Lower leg skin (tissue), 4 donors: ENCODE data around the gene ADISSP. TPM values are rescaled to one million over a fixed set of nuclear protein-coding genes. Genes with fewer than 3 reads are reported as not detected.

Source experiments
- DNase-seq, 2 donors: peaks; one replicate each; pipeline ENCODE4 v3.0.0-alpha.2; 2019; ENCODE audit warnings: low spot score in 2 of 2
- H3K4me3 ChIP-seq: fragments of 200-600 bp; sonication (generic); 2 replicates; pipeline ENCODE4 v1.5.1; 2017; ENCODE audit warnings: mild to moderate bottlenecking, low read depth; ENCODE audit not compliant: poor library complexity, severe bottlenecking
- POLR2A ChIP-seq, 2 donors: fragments of 450-650 bp; IDR thresholded peaks; one replicate each; pipeline ENCODE4 v1.6.1; 2016 to 2017; ENCODE audit warnings: antibody characterized with exemption in 2 of 2, mild to moderate bottlenecking in 1 of 2, moderate library complexity in 1 of 2
- WGBS, 2 donors: methylation state at CpG; one replicate each; pipeline ENCODE4 v1.1.5; 2018; 5-methylcytosine and 5-hydroxymethylcytosine counted together
- intact Hi-C: fragments of 100-400 bp; cut with DNase I; formaldehyde crosslinking; loops from one replicate; pipeline ENCODE4 v1.15.0; 2023; ENCODE audit warnings: low total_unique reads
- total RNA-seq, 4 donors: library from RNA; depleted of rRNA; stranded (reverse); fragments of >200 nt; gene quantifications; one replicate each; pipeline ENCODE4 v1.1.0, GENCODE V29; 2016
- TF ChIP-seq, protein P1 (sequence below), 3 donors: fragments of 450-650 bp; IDR thresholded peaks; one replicate each; pipeline ENCODE4 v1.5.1; 2016; ENCODE audit warnings: antibody characterized with exemption in 3 of 3, mild to moderate bottlenecking in 3 of 3, moderate library complexity in 2 of 3

Gene ADISSP
- total RNA-seq, 4 donors from 2014 or later, result 9.7 to 21.8 (median 15.5) TPM

GRCh38 chr20:3803854-3804253, 36.3 kb upstream of the ADISSP start:
- DNase-seq, result no peak
- TF ChIP-seq, protein P1, sequence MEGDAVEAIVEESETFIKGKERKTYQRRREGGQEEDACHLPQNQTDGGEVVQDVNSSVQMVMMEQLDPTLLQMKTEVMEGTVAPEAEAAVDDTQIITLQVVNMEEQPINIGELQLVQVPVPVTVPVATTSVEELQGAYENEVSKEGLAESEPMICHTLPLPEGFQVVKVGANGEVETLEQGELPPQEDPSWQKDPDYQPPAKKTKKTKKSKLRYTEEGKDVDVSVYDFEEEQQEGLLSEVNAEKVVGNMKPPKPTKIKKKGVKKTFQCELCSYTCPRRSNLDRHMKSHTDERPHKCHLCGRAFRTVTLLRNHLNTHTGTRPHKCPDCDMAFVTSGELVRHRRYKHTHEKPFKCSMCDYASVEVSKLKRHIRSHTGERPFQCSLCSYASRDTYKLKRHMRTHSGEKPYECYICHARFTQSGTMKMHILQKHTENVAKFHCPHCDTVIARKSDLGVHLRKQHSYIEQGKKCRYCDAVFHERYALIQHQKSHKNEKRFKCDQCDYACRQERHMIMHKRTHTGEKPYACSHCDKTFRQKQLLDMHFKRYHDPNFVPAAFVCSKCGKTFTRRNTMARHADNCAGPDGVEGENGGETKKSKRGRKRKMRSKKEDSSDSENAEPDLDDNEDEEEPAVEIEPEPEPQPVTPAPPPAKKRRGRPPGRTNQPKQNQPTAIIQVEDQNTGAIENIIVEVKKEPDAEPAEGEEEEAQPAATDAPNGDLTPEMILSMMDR (IDR thresholded peaks at IDR 0.05), result no peak
- TF ChIP-seq POLR2A (IDR thresholded peaks at IDR 0.05), result no peak
- intact Hi-C loops, result no loop called here
- no peak overlapping the region for H3K4me3 ChIP-seq
- WGBS, 2 donors, result 86 to 94% methylated on average over 6 of the region's 6 CpGs

- no peak for DNase-seq
- 88 to 95% methylated on average over 14 of the region's 14 CpGs for WGBS, 2 donors
- no peak overlapping the region for H3K4me3 ChIP-seq
- intact Hi-C loops, result no loop called here
- TF ChIP-seq POLR2A (IDR thresholded peaks at IDR 0.05), result no peak
- TF ChIP-seq, protein P1 (IDR thresholded peaks at IDR 0.05), result no peak
Measured at GRCh38 chr20:3803289-3803688, 35.7 kb upstream of the ADISSP start.

DNA sequence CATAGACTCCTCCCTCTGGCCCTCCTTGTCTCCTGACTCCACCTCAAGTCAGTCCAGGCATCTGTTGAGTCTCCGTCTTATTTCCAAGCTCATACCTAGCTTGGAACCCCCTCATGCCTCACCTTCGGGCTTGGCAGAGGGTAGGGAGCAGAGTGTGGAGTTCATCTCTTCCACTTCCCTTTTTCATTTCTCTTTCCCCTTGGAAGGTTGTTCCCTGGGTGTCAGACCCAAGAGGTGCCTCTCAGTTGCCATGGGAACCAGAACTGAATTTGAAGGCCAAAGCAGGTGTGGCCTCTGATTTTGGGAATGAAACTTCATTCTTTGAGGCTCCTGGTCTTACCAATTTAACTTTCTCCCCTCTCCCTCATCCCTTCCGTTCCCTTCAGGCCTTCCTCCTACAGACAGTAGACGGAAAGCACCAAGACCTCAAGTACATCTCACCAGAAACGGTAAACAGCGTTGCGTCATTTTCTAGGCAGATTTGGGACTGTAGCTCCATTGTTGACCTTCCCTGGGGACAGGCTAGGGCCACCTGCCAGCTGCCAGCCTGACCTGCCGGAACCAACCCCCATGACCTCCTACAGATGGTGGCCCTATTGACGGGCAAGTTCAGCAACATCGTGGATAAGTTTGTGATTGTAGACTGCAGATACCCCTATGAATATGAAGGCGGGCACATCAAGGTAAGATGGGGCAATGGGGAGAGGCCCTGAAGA, 35.1 kb upstream of the ADISSP start:
- TF ChIP-seq, protein P1 (IDR thresholded peaks at IDR 0.05), result no peak
- TF ChIP-seq POLR2A (IDR thresholded peaks at IDR 0.05), result no peak
- H3K4me3 ChIP-seq, result no peak overlapping the region
- DNase-seq, result no peak
- intact Hi-C loops, result no loop called here
- WGBS, 2 donors, result 85 to 90% methylated on average over 11 of the region's 11 CpGs

DNA sequence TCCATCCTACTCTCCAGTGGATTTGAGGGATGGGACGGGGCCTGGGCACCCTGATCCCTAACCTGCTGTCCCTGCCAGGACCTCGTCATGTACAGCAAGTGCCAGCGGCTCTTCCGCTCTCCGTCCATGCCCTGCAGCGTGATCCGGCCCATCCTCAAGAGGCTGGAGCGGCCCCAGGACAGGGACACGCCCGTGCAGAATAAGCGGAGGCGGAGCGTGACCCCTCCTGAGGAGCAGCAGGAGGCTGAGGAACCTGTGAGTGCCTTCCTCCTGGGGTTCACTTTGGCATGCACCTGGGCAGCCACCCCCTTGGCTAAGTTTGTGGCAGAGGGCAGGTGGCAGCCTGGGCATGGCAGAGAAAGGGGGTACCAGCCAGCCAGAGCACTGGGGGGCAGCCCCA, 34.3 kb upstream of the ADISSP start:
- WGBS, 2 donors, result 75 to 77% methylated on average over 13 of the region's 13 CpGs
- intact Hi-C loops, result no loop called here
- TF ChIP-seq, protein P1 (IDR thresholded peaks at IDR 0.05), result no peak
- no peak for TF ChIP-seq POLR2A (IDR thresholded peaks at IDR 0.05)
- DNase-seq, result no peak
- no peak overlapping the region for H3K4me3 ChIP-seq

GRCh38 chr20:3801299-3801698, 33.7 kb upstream of the ADISSP start:
- intact Hi-C loops, result no loop called here
- DNase-seq, result no peak
- H3K4me3 ChIP-seq, result no peak overlapping the region
- WGBS, 2 donors, result 86 to 87% methylated on average over 4 of the region's 4 CpGs
- TF ChIP-seq, protein P1 (IDR thresholded peaks at IDR 0.05), result no peak
- TF ChIP-seq POLR2A (IDR thresholded peaks at IDR 0.05), result no peak

- WGBS, 2 donors, result 82 to 84% methylated on average over 8 of the region's 8 CpGs
- TF ChIP-seq, protein P1 (IDR thresholded peaks at IDR 0.05), result no peak
- TF ChIP-seq POLR2A (IDR thresholded peaks at IDR 0.05), result no peak
- DNase-seq, result no peak
- H3K4me3 ChIP-seq, result no peak overlapping the region
- intact Hi-C loops, result no loop called here
Measured at GRCh38 chr20:3800878-3801260, 33.3 kb upstream of the ADISSP start.
